ENCODE results near the gene ZNF438. TPM values are rescaled to one million over a fixed set of nuclear protein-coding genes. Genes with fewer than 3 reads are reported as not detected.

The ZNF438 gene
- total and polyA plus RNA-seq, 9 donors: 6.2 to 12.7 (median 7.1) TPM

DNA sequence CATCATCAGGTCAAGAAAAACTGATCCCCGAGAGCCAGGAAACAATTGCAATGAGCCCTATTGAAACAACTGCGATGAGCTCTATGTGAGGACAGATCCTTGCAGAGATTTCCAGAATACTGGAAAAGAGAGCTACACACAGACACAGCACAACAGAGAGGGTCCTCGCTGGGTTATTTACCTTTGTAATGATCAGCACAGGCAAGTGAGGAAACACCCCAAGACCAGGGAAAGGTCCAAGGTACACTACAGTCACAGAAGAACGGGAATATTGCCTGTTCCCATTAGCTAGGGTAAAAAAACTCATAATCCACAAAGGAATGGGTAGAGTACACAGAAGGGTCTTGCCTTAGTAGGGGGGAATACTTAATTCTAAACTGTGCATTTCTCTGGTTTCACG lies 152.7 kb downstream of the ZNF438 start:
- Histone ChIP-seq H3K4me3 (no peak overlapping the region), H3K36me3 (no peaks in the 10 kb centered on the region), H3K4me1 (ENCODE audit: insufficient read depth) (peaks cover 1% of the 10 kb centered on the region), H3K27ac (no peak overlapping the region), H3K9me3 (no peaks in the 10 kb centered on the region), H3K27me3 (no peaks in the 10 kb centered on the region)
- DNase-seq: no peak
- intact Hi-C loops (cut with DNase I): no loop called here
- WGBS, 3 donors: 96 to 99% (median 97%) methylated on average over 5 of the region's 5 CpGs
- no peak for TF ChIP-seq POLR2A (IDR thresholded peaks at IDR 0.05)
- no peak for TF ChIP-seq EP300 (IDR thresholded peaks at IDR 0.05)
- TF ChIP-seq CTCF (IDR thresholded peaks at IDR 0.05): no peak

DNA sequence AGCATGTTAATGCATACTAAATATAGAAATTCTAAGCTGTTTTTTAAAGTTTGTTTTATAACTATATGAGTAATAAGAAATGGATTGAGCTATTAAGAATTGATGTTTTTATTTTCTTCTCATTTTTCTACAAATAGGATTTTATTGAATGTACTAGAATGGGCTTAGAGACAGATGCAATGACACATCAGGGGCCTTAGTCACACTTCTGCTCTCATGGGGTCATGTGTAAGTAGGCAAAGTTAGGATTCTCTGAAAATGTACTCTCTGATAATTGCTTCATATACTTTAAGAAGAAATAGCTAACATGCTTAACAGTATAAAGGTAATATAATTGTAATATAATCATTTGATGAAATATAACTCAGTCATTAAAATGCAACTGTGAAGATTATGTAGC lies 154.6 kb downstream of the ZNF438 start:
- no peaks in the 10 kb centered on the region for H3K27me3 ChIP-seq
- H3K9me3 ChIP-seq: no peaks in the 10 kb centered on the region
- H3K36me3 ChIP-seq: no peaks in the 10 kb centered on the region
- H3K4me3 ChIP-seq: no peak overlapping the region
- DNase-seq: no peak
- intact Hi-C loops (cut with DNase I): no loop called here
- H3K4me1 ChIP-seq (ENCODE audit: insufficient read depth): no peaks in the 10 kb centered on the region
- no peak overlapping the region for H3K27ac ChIP-seq
- no peak for TF ChIP-seq POLR2A (IDR thresholded peaks at IDR 0.05)
- no peak for TF ChIP-seq EP300 (IDR thresholded peaks at IDR 0.05)
- TF ChIP-seq CTCF (IDR thresholded peaks at IDR 0.05): no peak

DNA sequence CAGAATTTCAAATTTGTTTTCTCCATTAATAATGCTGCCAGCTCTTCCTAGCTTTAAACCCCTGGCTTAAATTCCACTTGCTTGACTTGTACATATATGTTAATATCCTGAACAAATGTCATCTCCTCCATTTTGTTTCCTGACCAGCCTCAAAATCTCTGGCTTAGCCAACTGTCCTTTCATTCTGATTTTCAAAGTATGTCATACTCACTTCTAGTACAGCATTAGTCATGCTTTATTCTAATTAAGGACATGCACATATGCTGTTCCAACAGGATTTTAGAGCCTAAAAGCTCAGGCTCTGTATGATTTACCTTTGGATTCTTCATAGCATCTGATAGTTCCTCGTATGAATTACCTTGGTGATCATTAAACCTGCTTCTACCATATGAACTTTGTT lies 158.3 kb downstream of the ZNF438 start:
- Histone ChIP-seq H3K27me3 (no peaks in the 10 kb centered on the region), H3K4me1 (ENCODE audit: insufficient read depth) (no peaks in the 10 kb centered on the region), H3K27ac (no peak overlapping the region), H3K36me3 (no peaks in the 10 kb centered on the region), H3K4me3 (no peak overlapping the region), H3K9me3 (no peaks in the 10 kb centered on the region)
- TF ChIP-seq EP300 (IDR thresholded peaks at IDR 0.05): no peak
- no peak for TF ChIP-seq CTCF (IDR thresholded peaks at IDR 0.05)
- TF ChIP-seq POLR2A (IDR thresholded peaks at IDR 0.05): no peak
- intact Hi-C loops (cut with DNase I): no loop called here
- WGBS, 3 donors: 95 to 98% (median 95%) methylated on average over 1 of the region's 1 CpG
- DNase-seq: no peak

- H3K9me3 ChIP-seq: no peaks in the 10 kb centered on the region
- no peaks in the 10 kb centered on the region for H3K27me3 ChIP-seq
- no peak overlapping the region for H3K27ac ChIP-seq
- peaks cover under 1% of the 10 kb centered on the region for H3K4me1 ChIP-seq (ENCODE audit: insufficient read depth)
- WGBS, 3 donors: 11 to 14% (median 13%) methylated on average over 2 of the region's 2 CpGs
- intact Hi-C loops (cut with DNase I): no loop called here
- H3K36me3 ChIP-seq: no peaks in the 10 kb centered on the region
- no peak for DNase-seq
- TF ChIP-seq EP300 (IDR thresholded peaks at IDR 0.05): no peak
- no peak for TF ChIP-seq POLR2A (IDR thresholded peaks at IDR 0.05)
- no peak for TF ChIP-seq CTCF (IDR thresholded peaks at IDR 0.05)
- H3K4me3 ChIP-seq: no peak overlapping the region
Measured at GRCh38 chr10:30870896-30871295, 160.8 kb downstream of the ZNF438 start.

GRCh38 chr10:30869566-30869965 lies 162.1 kb downstream of the ZNF438 start:
- Histone ChIP-seq H3K4me1 (ENCODE audit: insufficient read depth) (peaks cover 1% of the 10 kb centered on the region), H3K27ac (no peak overlapping the region), H3K9me3 (no peaks in the 10 kb centered on the region), H3K36me3 (no peaks in the 10 kb centered on the region), H3K4me3 (no peak overlapping the region), H3K27me3 (no peaks in the 10 kb centered on the region)
- intact Hi-C loops (cut with DNase I): loop anchor here in 1 of 4 donors (5.0 kb wide), 1 partner anchor 468 kb away; no protein-coding TSS in a partner anchor
- no peak for DNase-seq
- TF ChIP-seq POLR2A (IDR thresholded peaks at IDR 0.05) (no peak), CTCF (IDR thresholded peaks at IDR 0.05) (no peak), EP300 (IDR thresholded peaks at IDR 0.05) (no peak)
